Effector memory CD8-positive, alpha-beta T cell (primary cell): ENCODE results near the gene CRB3.

Experiments
- ATAC-seq: fragments of 150-1000 bp; cut with Tn5 transposase; replicated peaks from 2 replicates; pipeline ENCODE4 v1.10.0; 2021; ENCODE audit warnings: mild to moderate bottlenecking, moderate library complexity
- DNase-seq, 3 experiments: peaks; one replicate each; pipeline ENCODE4 v3.0.0; 2021
- H3K27ac Mint-ChIP-seq, 2 donors: one replicate each; pipeline ENCODE4 v1.8.0; 2022; ENCODE audit warnings: mild to moderate bottlenecking in 2 of 2, mixed read lengths in 2 of 2, moderate library complexity in 2 of 2
- H3K27me3 Mint-ChIP-seq, 2 donors: one replicate each; pipeline ENCODE4 v1.8.0; 2022; ENCODE audit warnings: mixed read lengths in 2 of 2
- H3K36me3 Mint-ChIP-seq: one replicate; pipeline ENCODE4 v1.8.0; 2022; ENCODE audit warnings: mild to moderate bottlenecking, moderate library complexity, mixed read lengths; ENCODE audit not compliant: insufficient read depth
- H3K4me1 Mint-ChIP-seq, 2 donors: one replicate each; pipeline ENCODE4 v1.8.0; 2022; ENCODE audit warnings: low read depth in 2 of 2, mixed read lengths in 2 of 2
- H3K4me3 Mint-ChIP-seq, 2 donors: one replicate each; pipeline ENCODE4 v1.8.0; 2022; ENCODE audit warnings: mild to moderate bottlenecking in 2 of 2, mixed read lengths in 2 of 2, moderate library complexity in 2 of 2
- H3K9me3 Mint-ChIP-seq, 2 donors: one replicate each; pipeline ENCODE4 v1.8.0; 2022; ENCODE audit warnings: mixed read lengths in 2 of 2

The CRB3 gene

DNA sequence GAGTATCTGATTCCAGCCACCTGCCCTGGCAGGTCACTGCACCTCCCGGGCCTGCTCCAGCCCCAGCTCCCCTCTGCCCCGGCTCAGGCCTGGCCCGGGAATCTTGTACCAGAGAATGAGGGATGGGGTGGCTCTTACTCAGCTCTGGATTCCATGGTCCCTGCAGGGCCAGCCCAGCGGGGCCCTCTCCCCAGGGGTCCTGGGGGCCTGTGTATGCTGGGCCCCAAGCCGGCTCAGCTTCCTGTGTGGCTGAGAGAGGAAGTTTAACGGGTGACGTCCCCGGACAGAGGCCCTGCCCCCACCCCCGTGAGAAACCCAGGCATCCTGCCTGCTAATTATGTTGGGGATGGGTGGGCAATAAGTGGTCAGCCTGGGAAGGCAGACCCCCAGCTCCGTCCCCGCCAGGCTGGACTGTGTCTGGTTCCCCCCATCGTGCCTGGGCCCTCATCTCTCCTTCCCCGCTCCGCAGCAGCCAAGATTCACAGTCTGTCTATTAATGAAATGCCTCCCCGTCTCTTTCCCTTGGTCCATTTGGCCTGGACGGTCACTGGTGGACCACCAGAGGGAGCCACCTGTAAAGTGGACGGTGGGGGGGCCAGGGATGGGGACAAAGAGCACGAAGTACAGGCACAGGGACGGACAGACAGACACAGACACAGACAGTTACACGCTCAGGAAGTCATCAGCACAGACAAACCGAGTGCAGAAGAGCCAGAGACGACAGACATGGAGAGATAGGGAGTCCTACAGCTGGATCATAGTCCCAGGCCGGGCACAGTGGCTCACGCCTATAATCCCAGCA lies 17.7 kb downstream of the CRB3 start, which contains the start of gene DENND1C:
DENND1C (minus strand) TSS at position 247 of the 802 bp plus-strand sequence; CDS start at position 155, 92 bp downstream.
- ATAC-seq: peak; percentile 87
- Mint-ChIP-seq H3K4me3 (peak within 1 kb of the TSS; percentile 85 to 88), H3K27me3 (no peaks in the 10 kb centered on the region), H3K9me3 (no peaks in the 10 kb centered on the region), H3K36me3 (peaks cover 22% of the 10 kb centered on the region), H3K27ac (peak within 1 kb of the TSS; percentile 99 to 100), H3K4me1 (peaks cover 34 to 47% of the 10 kb centered on the region in 2 donors)
- DNase-seq: peak; percentile 52 to 62 (median 55)

DNA sequence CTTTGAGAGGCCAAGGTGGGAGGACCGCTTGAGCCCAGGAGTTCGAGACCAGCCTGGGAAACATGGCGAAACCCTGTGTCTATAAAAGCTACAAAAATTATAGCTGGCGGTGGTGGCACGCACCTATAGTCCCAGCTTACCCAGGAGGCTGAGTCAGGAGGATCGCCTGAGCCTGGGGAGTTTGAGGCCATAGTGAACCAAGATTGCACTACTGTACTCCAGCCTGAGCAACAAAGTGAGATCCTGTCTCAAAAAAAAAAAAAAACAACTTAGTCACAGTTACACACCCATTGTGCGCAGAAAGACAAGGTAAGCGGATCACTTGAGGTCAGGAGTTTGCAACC lies 18.2 kb downstream of the CRB3 start:
- peaks cover 17% of the 10 kb centered on the region for H3K36me3 Mint-ChIP-seq
- H3K9me3 Mint-ChIP-seq: no peaks in the 10 kb centered on the region
- H3K27me3 Mint-ChIP-seq: no peaks in the 10 kb centered on the region
- H3K4me1 Mint-ChIP-seq: peaks cover 34 to 47% of the 10 kb centered on the region in 2 donors
- H3K4me3 Mint-ChIP-seq: peak overlapping the region; percentile 85 to 88
- ATAC-seq (no peak), DNase-seq (no peak)
- peak overlapping the region; percentile 99 to 100 for H3K27ac Mint-ChIP-seq

DNA sequence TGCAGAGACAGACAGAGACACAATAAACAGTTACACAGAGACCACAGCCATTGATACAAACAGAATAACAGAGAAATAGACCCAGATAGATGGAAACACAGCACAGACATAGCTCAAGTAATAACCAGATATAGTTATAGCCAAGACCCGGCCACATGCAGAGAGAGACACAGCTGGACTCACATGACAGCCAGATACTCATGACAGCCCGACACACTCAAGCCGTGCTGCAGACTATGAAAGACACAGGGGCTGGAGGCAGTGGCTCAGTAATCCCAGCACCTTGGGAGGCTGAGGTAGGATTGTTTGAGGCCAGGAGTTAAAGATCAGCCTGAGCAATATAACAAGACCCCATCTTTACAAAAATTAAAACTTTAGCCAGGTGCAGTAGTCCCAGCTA lies 19.2 kb downstream of the CRB3 start:
- Mint-ChIP-seq H3K4me1 (peaks cover 34 to 47% of the 10 kb centered on the region in 2 donors), H3K36me3 (peaks cover 14% of the 10 kb centered on the region), H3K9me3 (no peaks in the 10 kb centered on the region), H3K27me3 (no peaks in the 10 kb centered on the region), H3K4me3 (peak overlapping the region in 1 of 2 donors; percentile 55), H3K27ac (peak overlapping the region; percentile 99 to 100)
- ATAC-seq (no peak), DNase-seq (no peak)

DNA sequence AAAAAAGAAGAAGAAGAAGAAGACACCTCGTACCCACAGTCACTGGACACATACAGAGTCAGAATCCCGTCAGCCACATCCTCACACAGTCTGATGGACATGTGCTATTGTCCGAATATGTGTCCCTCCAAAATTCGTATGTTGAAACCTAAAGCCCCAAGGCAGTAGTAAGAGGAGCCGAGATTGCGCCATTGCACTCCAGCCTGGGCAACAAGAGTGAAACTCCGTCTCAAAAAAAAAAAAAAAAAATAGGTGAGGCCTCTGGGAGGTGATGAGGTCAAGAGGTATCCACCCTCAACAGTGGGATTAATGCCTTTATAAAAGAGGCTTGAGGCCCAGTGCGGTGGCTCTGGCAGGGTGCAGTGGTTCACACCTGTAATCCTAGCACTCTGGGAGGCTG lies 20.2 kb downstream of the CRB3 start:
- H3K4me3 Mint-ChIP-seq: peak overlapping the region in 1 of 2 donors; percentile 55
- peak overlapping the region in 1 of 2 donors; percentile 99 for H3K27ac Mint-ChIP-seq

DNA sequence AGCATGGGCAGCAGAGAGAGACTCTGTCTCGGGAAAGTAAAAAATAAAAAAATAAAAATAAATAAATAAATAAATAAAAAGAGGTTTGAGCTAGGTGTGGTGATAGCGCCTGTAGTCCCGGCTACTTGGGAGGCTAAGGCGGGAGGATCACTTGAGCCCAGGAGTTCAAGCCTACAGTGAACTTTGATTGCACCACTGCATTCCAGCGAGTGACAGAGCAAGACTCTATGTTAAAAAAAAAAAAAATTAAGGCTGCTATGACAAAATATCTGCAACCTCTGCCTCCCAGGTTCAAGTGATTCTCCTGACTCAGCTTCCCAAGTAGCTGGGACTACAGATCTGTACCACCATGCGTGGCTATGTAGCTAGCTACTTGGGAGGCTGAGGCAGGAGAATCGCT lies 20.8 kb downstream of the CRB3 start:
- ATAC-seq (no peak), DNase-seq (no peak)
- H3K9me3 Mint-ChIP-seq: no peaks in the 10 kb centered on the region
- H3K4me3 Mint-ChIP-seq: no peak overlapping the region
- H3K27me3 Mint-ChIP-seq: no peaks in the 10 kb centered on the region
- H3K36me3 Mint-ChIP-seq: peaks cover 7% of the 10 kb centered on the region
- peaks cover 41 to 52% of the 10 kb centered on the region in 2 donors for H3K4me1 Mint-ChIP-seq
- H3K27ac Mint-ChIP-seq: no peak overlapping the region

More for the DNA sequence above, 20.2 kb downstream of the CRB3 start:
- Mint-ChIP-seq H3K36me3 (peaks cover 7% of the 10 kb centered on the region), H3K4me1 (peaks cover 36 to 50% of the 10 kb centered on the region in 2 donors), H3K9me3 (no peaks in the 10 kb centered on the region), H3K27me3 (no peaks in the 10 kb centered on the region)
- ATAC-seq (no peak), DNase-seq (no peak)

DNA sequence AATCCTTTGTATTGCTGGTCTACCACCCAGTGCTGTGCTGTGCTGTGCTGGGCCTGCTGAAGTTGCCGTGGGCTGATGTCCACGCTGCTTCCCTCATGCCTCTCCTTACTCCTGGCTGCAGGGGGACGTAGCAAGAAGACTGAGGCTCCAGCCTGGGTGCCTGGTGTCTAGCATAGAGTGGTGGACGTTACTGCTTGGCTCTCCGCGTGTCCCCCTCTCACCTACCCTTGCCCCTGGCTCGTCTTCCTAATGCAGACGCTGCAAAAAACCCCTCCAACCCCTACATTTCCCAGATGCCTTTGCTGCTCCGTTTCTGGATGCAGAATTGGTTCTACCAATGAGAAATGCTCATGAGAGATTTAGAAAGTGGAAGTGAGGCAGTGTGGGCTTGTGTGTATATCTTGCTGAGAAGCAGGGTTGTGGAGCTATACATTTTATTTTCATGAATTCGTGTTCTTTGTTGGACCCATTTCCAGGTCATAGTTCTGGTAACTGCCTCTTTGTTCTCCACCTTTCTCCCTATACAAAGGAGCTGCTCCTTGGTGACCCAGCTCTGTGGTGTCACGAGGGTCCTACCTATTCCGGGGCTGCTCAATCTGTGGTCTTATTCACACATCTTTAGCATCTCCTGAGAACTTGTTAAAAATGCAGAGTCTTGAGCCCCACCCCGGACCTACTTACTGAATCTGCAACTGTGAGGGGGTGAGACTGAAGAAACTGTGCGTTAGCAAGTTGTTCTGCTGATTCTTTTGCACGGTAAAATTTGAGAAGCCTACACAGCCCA lies 25.4 kb downstream of the CRB3 start:
- DNase-seq (peak in 1 of 3 experiments; percentile 16), ATAC-seq (peak; percentile 80)
- Mint-ChIP-seq H3K9me3 (no peaks in the 10 kb centered on the region), H3K27me3 (no peaks in the 10 kb centered on the region), H3K36me3 (no peaks in the 10 kb centered on the region), H3K27ac (peak overlapping the region; percentile 81 to 93), H3K4me3 (peak overlapping the region; percentile 65 to 84), H3K4me1 (peaks cover 14 to 20% of the 10 kb centered on the region in 2 donors)

DNA sequence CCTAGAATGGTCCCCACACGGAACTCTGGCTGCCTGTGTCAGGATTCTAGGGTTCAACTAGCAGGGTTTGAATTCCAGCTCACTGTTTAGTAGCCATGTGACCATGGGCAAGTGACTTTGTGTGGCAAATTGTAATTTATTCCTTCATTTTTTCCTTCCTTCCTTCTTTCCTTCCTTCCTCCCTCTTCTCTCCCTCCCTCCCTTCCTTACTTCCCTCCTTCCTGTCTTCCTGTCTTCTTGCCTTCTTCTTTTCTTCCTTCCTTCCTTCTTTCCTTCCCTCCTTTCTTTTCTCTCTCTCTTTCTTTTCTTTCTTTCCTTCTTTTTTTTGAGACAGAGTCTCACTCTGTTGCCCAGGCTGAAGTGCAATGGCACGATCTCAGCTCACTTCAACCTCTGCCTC lies 26.1 kb downstream of the CRB3 start:
- H3K36me3 Mint-ChIP-seq: no peaks in the 10 kb centered on the region
- H3K27ac Mint-ChIP-seq: peak overlapping the region; percentile 81 to 93
- no peaks in the 10 kb centered on the region for H3K27me3 Mint-ChIP-seq
- no peaks in the 10 kb centered on the region for H3K9me3 Mint-ChIP-seq
- H3K4me1 Mint-ChIP-seq: peaks cover 14 to 24% of the 10 kb centered on the region in 2 donors
- H3K4me3 Mint-ChIP-seq: peak overlapping the region; percentile 65 to 84
- no peak for DNase-seq
- ATAC-seq: no peak

DNA sequence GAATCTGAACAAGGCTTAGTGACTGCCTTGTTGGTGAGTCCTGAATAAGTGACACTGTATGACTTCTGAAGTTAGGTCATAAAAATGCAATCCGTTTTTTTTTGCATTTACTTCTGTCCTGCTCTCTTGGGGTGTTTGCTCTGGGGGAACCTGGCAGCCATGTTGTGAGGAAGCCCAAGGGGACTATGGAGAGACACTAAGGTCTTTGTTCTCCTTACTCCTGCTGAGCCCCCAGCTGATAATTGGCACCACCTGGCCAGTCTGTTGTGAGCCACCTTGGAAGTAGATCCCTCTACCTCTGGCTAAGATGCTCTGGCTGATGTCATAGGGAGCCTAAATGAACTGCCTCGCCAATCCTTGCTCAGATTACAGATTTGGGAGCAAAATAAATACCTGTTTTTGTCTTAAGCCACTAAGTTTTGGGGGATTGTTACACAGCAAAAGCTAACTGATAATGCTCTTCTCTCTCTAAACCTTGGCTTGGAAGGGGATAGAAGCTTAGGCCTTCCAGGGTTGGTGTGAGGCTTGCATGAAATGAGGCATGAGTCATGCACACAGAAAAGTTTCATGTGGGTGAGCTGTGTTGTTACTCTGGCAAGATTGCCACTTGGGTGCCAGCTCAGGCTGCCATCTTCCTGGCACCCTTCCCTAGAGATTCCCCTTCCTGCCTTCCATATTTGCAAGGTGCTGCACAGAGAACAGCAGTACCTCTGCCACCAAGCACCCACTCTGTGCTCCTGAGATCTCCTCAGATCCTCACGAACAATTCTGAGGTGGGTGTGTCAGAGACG lies 27.9 kb downstream of the CRB3 start:
- no peaks in the 10 kb centered on the region for H3K9me3 Mint-ChIP-seq
- no peak overlapping the region for H3K4me3 Mint-ChIP-seq
- DNase-seq (no peak), ATAC-seq (no peak)
- peaks cover 14 to 24% of the 10 kb centered on the region in 2 donors for H3K4me1 Mint-ChIP-seq
- H3K36me3 Mint-ChIP-seq: peaks cover 3% of the 10 kb centered on the region
- no peaks in the 10 kb centered on the region for H3K27me3 Mint-ChIP-seq
- H3K27ac Mint-ChIP-seq: peak overlapping the region; percentile 38 to 78

DNA sequence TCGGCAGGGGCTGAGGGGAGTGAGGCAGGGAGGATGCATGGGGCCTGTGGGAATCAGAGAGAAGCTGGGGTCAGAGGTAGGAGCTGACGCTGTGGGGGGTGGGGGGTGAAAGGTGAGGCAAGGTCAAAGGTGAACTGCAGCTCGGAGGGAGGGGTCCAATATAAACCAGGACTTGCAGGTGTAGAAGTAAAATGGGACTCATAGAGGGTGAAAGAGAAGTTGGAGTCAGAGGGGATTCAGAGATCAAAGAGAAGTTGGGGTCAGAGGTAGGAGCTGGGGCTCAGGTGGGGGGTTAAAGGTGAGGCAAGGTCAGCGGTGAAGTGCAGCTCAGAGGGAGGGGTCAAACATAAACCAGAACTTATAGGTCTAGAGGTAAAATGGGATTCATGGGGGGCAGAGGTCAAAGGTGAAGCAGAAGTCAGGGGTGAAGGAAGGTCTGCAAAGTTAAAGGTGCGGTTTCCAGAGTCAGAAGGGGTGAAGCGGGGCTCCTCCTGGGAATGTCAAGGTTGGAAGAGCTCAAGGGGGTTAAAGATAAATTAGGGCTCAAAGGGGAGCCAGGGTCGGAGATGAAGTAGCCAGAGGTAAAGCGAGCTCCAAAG lies 30.5 kb downstream of the CRB3 start:
- Mint-ChIP-seq H3K27ac (no peak overlapping the region), H3K36me3 (peaks cover 5% of the 10 kb centered on the region)
- ATAC-seq: no peak

DNA sequence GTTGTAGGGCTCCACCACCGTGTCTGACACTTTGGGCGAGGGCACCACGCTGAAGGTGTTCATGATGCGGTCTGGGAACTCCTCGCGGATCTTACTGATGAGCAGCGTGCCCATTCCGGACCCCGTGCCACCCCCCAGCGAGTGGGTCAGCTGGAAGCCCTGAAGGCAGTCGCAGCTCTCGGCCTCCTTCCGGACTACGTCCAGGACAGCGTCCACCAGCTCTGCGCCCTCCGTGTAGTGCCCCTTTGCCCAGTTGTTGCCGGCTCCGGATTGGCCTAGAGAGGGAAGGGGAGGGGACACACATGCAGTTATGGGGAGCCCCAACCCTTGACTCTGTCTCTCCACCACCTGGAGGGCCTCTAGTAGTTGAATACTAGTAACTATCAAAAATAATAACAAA lies 31.9 kb downstream of the CRB3 start:
- Mint-ChIP-seq H3K27me3 (peaks cover 0 to under 1% of the 10 kb centered on the region in 2 donors), H3K9me3 (no peaks in the 10 kb centered on the region), H3K4me3 (no peak overlapping the region), H3K4me1 (peaks cover 3 to 14% of the 10 kb centered on the region in 2 donors), H3K27ac (no peak overlapping the region), H3K36me3 (peaks cover 5% of the 10 kb centered on the region)
- ATAC-seq (no peak), DNase-seq (no peak)

More for the DNA sequence above, 30.5 kb downstream of the CRB3 start:
- H3K4me3 Mint-ChIP-seq: no peak overlapping the region
- no peaks in the 10 kb centered on the region for H3K27me3 Mint-ChIP-seq
- H3K4me1 Mint-ChIP-seq: peaks cover 10 to 24% of the 10 kb centered on the region in 2 donors
- H3K9me3 Mint-ChIP-seq: no peaks in the 10 kb centered on the region
- DNase-seq: no peak

DNA sequence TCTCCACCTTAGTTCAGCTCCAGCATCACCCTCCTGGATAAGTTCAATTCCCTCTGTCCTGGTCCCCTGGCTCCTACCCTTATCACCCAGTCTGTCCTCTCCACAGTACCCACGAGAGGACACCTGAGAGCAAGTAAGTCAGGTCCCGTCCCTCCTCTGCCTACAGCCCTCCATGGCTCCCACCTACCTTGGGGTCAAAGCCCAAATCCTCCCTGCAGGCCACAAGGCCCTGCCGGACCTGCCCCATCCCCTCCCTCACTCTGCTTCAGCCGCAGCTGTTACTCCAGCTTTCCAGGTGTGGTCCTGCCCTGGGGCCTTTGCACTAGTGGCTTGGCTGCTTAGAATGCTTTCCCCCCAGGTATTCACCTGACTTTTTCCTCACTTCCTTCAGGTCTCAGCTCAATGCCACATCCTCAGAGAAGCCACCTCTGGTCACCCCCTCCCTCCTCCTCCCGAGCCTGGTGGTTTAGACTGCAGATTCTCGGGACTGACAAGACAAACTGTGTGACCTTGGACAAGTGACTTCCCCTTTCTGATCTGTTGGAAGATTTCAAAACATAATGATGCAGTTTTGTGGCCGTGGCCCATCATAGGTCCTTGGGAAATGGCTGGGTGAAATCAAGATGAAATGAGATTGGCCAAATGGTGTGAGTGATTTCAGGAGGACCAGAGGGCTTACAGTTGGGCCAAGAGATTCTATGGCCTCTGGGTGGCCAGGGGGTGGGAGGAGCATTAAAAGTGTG lies 34.4 kb downstream of the CRB3 start:
- peaks cover 10 to 26% of the 10 kb centered on the region in 2 donors for H3K4me1 Mint-ChIP-seq
- peaks cover 0 to 13% of the 10 kb centered on the region in 2 donors for H3K27me3 Mint-ChIP-seq
- no peak overlapping the region for H3K4me3 Mint-ChIP-seq
- ATAC-seq (no peak), DNase-seq (no peak)
- peaks cover 8% of the 10 kb centered on the region for H3K36me3 Mint-ChIP-seq
- no peak overlapping the region for H3K27ac Mint-ChIP-seq
- H3K9me3 Mint-ChIP-seq: no peaks in the 10 kb centered on the region

DNA sequence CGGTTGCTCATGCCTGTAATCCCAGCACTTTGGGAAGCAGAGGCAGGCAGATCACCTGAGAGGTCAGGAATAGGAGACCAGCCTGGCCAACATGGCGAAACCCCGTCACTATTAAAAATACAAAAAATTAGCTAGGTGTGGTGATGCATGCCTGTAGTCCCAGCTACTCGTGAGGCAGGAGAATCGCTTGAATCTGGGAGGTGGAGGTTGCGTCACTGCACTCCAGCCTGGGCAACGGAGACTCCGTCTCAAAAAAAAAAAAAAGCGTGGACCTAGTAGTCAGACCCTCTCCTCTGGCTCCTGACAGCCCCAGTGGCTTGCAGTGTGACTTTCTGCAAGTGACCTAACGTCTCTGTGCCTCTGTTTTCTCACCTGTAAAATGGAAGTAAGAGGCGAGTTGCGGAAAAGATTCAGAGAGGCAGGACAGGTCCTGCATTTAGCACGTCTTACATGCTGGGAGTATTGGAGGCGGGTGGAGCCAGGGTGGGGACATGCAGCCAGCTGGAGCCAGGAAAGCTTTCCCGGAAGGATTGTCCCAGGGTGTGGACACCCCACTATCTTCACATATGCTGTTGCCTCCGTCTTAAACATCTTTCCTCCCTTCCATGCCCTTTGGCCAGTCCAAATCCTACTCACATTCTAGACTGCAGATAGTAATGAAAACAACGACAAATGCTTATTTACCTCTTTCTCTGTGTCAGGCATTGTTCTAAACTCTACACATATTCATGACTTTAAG lies 35.1 kb downstream of the CRB3 start:
- no peak overlapping the region for H3K27ac Mint-ChIP-seq
- H3K4me3 Mint-ChIP-seq: no peak overlapping the region
- no peak for ATAC-seq
- no peak for DNase-seq
- peaks cover 0 to 18% of the 10 kb centered on the region in 2 donors for H3K27me3 Mint-ChIP-seq
- H3K36me3 Mint-ChIP-seq: peaks cover 8% of the 10 kb centered on the region
- peaks cover 10 to 26% of the 10 kb centered on the region in 2 donors for H3K4me1 Mint-ChIP-seq
- no peaks in the 10 kb centered on the region for H3K9me3 Mint-ChIP-seq
